Right lobe of liver (tissue), 6 donors: ENCODE data around the gene LRRC32. TPM values are rescaled to one million over a fixed set of nuclear protein-coding genes. Genes with fewer than 3 reads are reported as not detected.

ENCODE experiments used
- ATAC-seq, 4 donors: fragments of 200-7000 bp; cut with Tn5 transposase; one replicate each; pipeline ENCODE4 v1.9.1; 2020; ENCODE audit warnings: mild to moderate bottlenecking in 4 of 4, moderate library complexity in 4 of 4
- DNase-seq, 3 donors: peaks; one replicate each; pipeline ENCODE4 v3.0.0-alpha.2; 2020
- H3K27ac ChIP-seq, 3 donors: fragments of 200-600 bp; one replicate each; pipeline ENCODE4 v1.8.0; 2022
- H3K27me3 ChIP-seq, 2 donors: fragments of 200-600 bp; one replicate each; pipeline ENCODE4 v1.8.0; 2022
- H3K36me3 ChIP-seq, 4 donors: fragments of 200-600 bp; sonication (generic) in 1 of 4; one replicate each; pipeline versions ENCODE4 v1.5.1 to v1.8.0; 2017 to 2022; ENCODE audit warnings: control low read depth in 1 of 4
- H3K4me1 ChIP-seq, 4 donors: fragments of 200-600 bp; sonication (generic) in 1 of 4; one replicate each; pipeline versions ENCODE4 v1.5.1 to v1.8.0; 2017 to 2022; ENCODE audit warnings: control low read depth in 1 of 4
- H3K4me3 ChIP-seq, 3 donors: fragments of 200-600 bp; one replicate each; pipeline ENCODE4 v1.8.0; 2022
- H3K9me3 ChIP-seq, 4 donors: fragments of 200-600 bp; sonication (generic) in 1 of 4; one replicate each; pipeline versions ENCODE4 v1.5.1 to v1.8.0; 2017 to 2022; ENCODE audit warnings: control low read depth in 1 of 4
- CTCF ChIP-seq, 4 donors: fragments of 200-600 bp in 3 of 4; fragments of 450-650 bp in 1 of 4; IDR thresholded peaks; one replicate each; pipeline versions ENCODE4 v1.5.1 to v1.8.0; 2016 to 2022; ENCODE audit warnings: antibody characterized with exemption in 4 of 4, mild to moderate bottlenecking in 2 of 4
- POLR2A ChIP-seq: fragments of 450-650 bp; IDR thresholded peaks from one replicate; pipeline ENCODE4 v1.6.1; 2017; ENCODE audit warnings: antibody characterized with exemption, mild to moderate bottlenecking
- WGBS: methylation state at CpG from one replicate; pipeline ENCODE4 v1.1.6; 2018; ENCODE audit warnings: low coverage, low lambda C conversion rate; ENCODE audit not compliant: insufficient coverage; ENCODE audit errors: missing lambda C conversion rate; 5-methylcytosine and 5-hydroxymethylcytosine counted together
- intact Hi-C, 2 donors: fragments of 100-400 bp; cut with DNase I; formaldehyde crosslinking; loops; one replicate each; pipeline versions ENCODE4 v1.11.2 to v1.14.1; 2022
- total RNA-seq, 6 experiments: library from RNA; depleted of rRNA in 2 of 6; stranded (reverse); fragments of >200 nt in 2 of 6; fragmentation: NEBNext Ultra II Directional in 3 of 6; extraction: Animal tissue kit (Norgen Biotek cat#: 25700) in 3 of 6; gene quantifications; one replicate each; pipeline versions ENCODE4 v1.1.0 to v1.2.4, GENCODE V29; 2016 to 2023
- donor health status: DM: no; HTN: yes; CAD: no.
- donor health status: DM: no; HTN: no; CAD: no.
- donor health status: DM: no; HTN: no; CAD: no.
- donor health status: DM: no; HTN: yes; CAD: no.
- donor health status: DM: no; HTN: yes; CAD: no.

Gene LRRC32
- total RNA-seq, 6 experiments from 2014 or later, result 7.4 to 19.5 (median 14.5) TPM

GRCh38 chr11:76688146-76688545 lies 17.6 kb upstream of the LRRC32 start:
- TF ChIP-seq POLR2A, result no peak
- no peak for TF ChIP-seq CTCF (IDR thresholded peaks at IDR 0.05)
- WGBS, result 60% methylated on average over 1 of the region's 7 CpGs
- no peaks in the 10 kb centered on the region for H3K36me3 ChIP-seq
- no peak for DNase-seq
- H3K4me1 ChIP-seq, result no peaks in the 10 kb centered on the region
- H3K9me3 ChIP-seq, result no peaks in the 10 kb centered on the region
- H3K4me3 ChIP-seq, result no peak overlapping the region
- no peak overlapping the region for H3K27ac ChIP-seq
- intact Hi-C loops, result no loop called here
- no peak for ATAC-seq
- no peaks in the 10 kb centered on the region for H3K27me3 ChIP-seq

- TF ChIP-seq POLR2A (no peak), CTCF (IDR thresholded peaks at IDR 0.05) (no peak)
- DNase-seq (no peak), ATAC-seq (peak in 3 of 4 donors; percentile 19 to 24 (median 19))
- H3K4me3 ChIP-seq, result no peak overlapping the region
- intact Hi-C loops, result no loop called here
- H3K9me3 ChIP-seq, result no peaks in the 10 kb centered on the region
- H3K27me3 ChIP-seq, result no peaks in the 10 kb centered on the region
- H3K4me1 ChIP-seq, result no peaks in the 10 kb centered on the region
- no peaks in the 10 kb centered on the region for H3K36me3 ChIP-seq
- 62% methylated on average over 10 of the region's 16 CpGs for WGBS
- no peak overlapping the region for H3K27ac ChIP-seq
Measured at GRCh38 chr11:76686261-76687079, 15.9 kb upstream of the LRRC32 start.

GRCh38 chr11:76685831-76686230 lies 15.3 kb upstream of the LRRC32 start:
- no peak for ATAC-seq
- no peak for TF ChIP-seq POLR2A
- TF ChIP-seq CTCF (IDR thresholded peaks at IDR 0.05), result no peak
- no peak overlapping the region for H3K4me3 ChIP-seq
- no peak overlapping the region for H3K27ac ChIP-seq
- 55% methylated on average over 4 of the region's 7 CpGs for WGBS
- H3K9me3 ChIP-seq, result no peaks in the 10 kb centered on the region
- no peaks in the 10 kb centered on the region for H3K4me1 ChIP-seq
- no peaks in the 10 kb centered on the region for H3K36me3 ChIP-seq
- H3K27me3 ChIP-seq, result no peaks in the 10 kb centered on the region
- DNase-seq, result no peak
- intact Hi-C loops, result no loop called here

- no peaks in the 10 kb centered on the region for H3K9me3 ChIP-seq
- no peak for TF ChIP-seq POLR2A
- no peak for TF ChIP-seq CTCF (IDR thresholded peaks at IDR 0.05)
- ATAC-seq, result no peak
- no peak overlapping the region for H3K27ac ChIP-seq
- intact Hi-C loops, result no loop called here
- no peak for DNase-seq
- no peaks in the 10 kb centered on the region for H3K27me3 ChIP-seq
- 72% methylated on average over 7 of the region's 9 CpGs for WGBS
- no peaks in the 10 kb centered on the region for H3K4me1 ChIP-seq
- H3K36me3 ChIP-seq, result no peaks in the 10 kb centered on the region
- no peak overlapping the region for H3K4me3 ChIP-seq
Measured at GRCh38 chr11:76685237-76685636, 14.7 kb upstream of the LRRC32 start.
